ENCODE data around the gene PNPLA5.

DNA sequence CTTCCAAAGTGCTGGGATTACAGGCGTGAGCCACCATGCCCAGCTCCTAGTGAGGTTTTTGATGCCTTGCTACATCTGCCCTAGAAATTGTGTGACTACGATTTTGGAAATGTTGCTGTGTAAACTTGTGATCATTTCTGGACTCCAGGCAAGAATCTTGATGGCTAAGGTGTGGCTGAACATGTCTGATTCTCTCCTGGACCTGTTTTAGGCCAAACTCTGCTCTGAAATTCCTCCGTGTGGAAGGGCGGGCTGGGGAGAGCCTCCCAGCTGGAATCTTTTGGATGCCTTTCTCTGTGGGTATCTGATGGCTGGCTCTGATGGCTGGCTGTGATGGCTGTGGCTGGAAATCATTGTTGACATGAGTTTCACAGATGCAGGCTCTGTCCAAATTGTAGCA lies 40.0 kb upstream of the PNPLA5 start:
- TF ChIP-seq, protein P1, sequence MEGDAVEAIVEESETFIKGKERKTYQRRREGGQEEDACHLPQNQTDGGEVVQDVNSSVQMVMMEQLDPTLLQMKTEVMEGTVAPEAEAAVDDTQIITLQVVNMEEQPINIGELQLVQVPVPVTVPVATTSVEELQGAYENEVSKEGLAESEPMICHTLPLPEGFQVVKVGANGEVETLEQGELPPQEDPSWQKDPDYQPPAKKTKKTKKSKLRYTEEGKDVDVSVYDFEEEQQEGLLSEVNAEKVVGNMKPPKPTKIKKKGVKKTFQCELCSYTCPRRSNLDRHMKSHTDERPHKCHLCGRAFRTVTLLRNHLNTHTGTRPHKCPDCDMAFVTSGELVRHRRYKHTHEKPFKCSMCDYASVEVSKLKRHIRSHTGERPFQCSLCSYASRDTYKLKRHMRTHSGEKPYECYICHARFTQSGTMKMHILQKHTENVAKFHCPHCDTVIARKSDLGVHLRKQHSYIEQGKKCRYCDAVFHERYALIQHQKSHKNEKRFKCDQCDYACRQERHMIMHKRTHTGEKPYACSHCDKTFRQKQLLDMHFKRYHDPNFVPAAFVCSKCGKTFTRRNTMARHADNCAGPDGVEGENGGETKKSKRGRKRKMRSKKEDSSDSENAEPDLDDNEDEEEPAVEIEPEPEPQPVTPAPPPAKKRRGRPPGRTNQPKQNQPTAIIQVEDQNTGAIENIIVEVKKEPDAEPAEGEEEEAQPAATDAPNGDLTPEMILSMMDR (IDR thresholded peaks at IDR 0.05; ENCODE audit: low read depth, low read length): no peak
- no peak for TF ChIP-seq EZH2phosphoT487 (IDR thresholded peaks at IDR 0.05; ENCODE audit: low read depth)
